Measurements from ENCODE around the gene AP3S2. TPM values are rescaled to one million over a fixed set of nuclear protein-coding genes. Genes with fewer than 3 reads are reported as not detected.

Gene AP3S2
- polyA plus RNA-seq, 1 experiment = 23.5 TPM

DNA sequence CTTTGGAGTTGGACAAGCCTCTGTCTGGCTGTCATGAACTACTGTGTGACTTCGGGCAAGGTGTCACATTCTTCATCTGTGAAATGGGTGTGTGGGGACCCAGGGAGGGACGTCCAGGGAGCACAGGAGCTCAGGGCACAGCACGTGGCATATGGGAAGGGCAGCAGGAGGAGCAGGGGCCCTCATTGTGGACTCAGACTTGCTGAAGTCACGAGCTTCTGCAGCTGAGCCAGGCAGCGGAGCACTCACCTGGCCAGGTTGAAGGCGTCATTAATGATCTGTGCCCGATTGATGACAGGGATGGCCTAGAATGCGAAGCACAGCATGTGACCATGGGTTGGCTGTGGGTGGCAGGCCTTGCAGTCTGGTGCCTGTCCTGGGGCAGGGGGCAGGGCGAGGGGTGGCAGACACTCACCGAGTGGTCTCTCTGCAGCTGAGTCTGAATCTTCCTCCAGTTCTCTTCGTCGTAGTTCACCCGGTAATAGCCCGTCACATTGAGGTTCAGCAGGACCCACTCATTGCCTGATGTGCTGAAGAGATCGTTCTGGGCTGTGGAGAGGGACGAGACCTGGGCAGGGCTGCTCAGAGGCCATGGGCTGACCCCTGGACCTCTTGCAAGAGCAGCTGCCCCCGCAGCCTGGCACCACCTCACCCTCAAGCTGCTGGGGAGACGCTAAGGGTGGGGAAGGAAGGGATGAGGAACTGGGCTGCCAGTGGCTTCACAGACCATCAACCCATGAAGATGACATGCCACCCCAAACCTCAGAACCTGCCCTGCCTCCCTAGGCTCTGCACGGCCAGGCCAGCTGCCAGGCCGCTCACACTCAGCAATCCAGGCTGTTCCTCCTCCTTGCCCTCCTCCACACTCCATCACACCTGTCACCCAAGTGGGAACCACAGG lies 94.5 kb downstream of the AP3S2 start:
- Histone ChIP-seq H3K27me3 (ENCODE audit: control insufficient read depth, insufficient read depth, low read length) (no peaks in the 10 kb centered on the region), H3K4me3 (ENCODE audit: low read depth, low read length) (no peak overlapping the region), H3K36me3 (ENCODE audit: control insufficient read depth, insufficient read depth, low read length) (peaks cover 66% of the 10 kb centered on the region)
- no peak for DNase-seq (ENCODE audit: low read depth)
- CTCF ChIA-PET = interaction anchor here (1.1 to 2.3 kb wide), 3 partner anchors 10 to 75 kb away, joined by 3 to 7 read pairs (median 5); no protein-coding TSS in a partner anchor
- TF ChIP-seq, protein P1, sequence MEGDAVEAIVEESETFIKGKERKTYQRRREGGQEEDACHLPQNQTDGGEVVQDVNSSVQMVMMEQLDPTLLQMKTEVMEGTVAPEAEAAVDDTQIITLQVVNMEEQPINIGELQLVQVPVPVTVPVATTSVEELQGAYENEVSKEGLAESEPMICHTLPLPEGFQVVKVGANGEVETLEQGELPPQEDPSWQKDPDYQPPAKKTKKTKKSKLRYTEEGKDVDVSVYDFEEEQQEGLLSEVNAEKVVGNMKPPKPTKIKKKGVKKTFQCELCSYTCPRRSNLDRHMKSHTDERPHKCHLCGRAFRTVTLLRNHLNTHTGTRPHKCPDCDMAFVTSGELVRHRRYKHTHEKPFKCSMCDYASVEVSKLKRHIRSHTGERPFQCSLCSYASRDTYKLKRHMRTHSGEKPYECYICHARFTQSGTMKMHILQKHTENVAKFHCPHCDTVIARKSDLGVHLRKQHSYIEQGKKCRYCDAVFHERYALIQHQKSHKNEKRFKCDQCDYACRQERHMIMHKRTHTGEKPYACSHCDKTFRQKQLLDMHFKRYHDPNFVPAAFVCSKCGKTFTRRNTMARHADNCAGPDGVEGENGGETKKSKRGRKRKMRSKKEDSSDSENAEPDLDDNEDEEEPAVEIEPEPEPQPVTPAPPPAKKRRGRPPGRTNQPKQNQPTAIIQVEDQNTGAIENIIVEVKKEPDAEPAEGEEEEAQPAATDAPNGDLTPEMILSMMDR (IDR thresholded peaks at IDR 0.05; ENCODE audit: insufficient read depth, low read depth, low read length) = no peak
- POLR2A ChIA-PET = no interaction called here

DNA sequence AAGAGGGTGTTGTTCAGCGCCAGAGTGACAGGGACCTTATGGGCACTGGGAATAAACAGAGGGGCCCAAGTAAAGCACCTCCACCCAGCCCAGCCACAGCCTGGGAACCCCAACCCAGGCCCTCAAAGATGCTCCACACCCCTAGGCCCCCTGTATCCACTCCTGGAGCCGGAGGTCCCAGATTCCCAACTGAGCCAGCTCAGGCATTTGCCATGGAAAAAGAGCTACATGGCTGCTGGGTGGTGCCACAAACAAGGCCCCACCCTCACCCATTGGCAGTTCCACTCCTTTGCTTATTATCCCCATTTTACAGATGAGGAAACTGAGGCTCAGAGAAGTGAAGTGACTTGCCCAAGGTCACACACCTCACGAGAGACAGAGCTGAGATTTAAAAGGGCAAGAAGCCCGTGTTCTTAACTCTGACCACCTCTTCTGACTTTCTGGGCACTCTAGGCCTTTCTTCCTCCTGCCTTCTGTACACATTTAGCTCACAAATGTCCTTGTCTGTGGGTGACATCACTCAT lies 96.1 kb downstream of the AP3S2 start:
- TF ChIP-seq, protein P1 (IDR thresholded peaks at IDR 0.05; ENCODE audit: insufficient read depth, low read depth, low read length) = no peak
- ChIA-PET POLR2A (no interaction called here), CTCF (interaction anchor here (1.0 to 1.8 kb wide), 3 partner anchors 10 to 77 kb away, joined by 5 read pairs; no protein-coding TSS in a partner anchor)
- no peak overlapping the region for H3K4me3 ChIP-seq (ENCODE audit: low read depth, low read length)
- no peaks in the 10 kb centered on the region for H3K27me3 ChIP-seq (ENCODE audit: control insufficient read depth, insufficient read depth, low read length)
- H3K36me3 ChIP-seq (ENCODE audit: control insufficient read depth, insufficient read depth, low read length) = peaks cover 59% of the 10 kb centered on the region
- DNase-seq (ENCODE audit: low read depth) = no peak

DNA sequence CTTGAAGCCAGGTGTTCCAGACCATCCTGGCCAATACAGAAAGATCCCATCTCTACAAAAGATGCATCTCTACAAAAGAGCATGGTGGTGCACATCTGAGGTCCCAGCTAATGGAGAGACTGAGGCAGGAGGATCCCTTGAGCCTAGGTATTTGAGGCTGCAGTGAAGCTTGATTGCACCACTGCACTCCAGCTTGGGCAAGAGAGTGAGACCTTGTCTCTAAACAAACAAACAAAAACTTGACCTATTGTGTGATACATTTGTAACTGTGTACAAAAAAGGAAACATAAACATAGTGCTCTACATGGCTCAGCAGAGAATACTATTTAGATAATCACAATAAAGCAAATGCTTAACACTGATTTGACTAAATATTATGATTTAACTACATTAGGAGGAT lies 97.8 kb downstream of the AP3S2 start:
- DNase-seq (ENCODE audit: low read depth) = no peak
- Histone ChIP-seq H3K27me3 (ENCODE audit: control insufficient read depth, insufficient read depth, low read length) (no peaks in the 10 kb centered on the region), H3K4me3 (ENCODE audit: low read depth, low read length) (no peak overlapping the region), H3K36me3 (ENCODE audit: control insufficient read depth, insufficient read depth, low read length) (peaks cover 56% of the 10 kb centered on the region)
- TF ChIP-seq, protein P1 (IDR thresholded peaks at IDR 0.05; ENCODE audit: insufficient read depth, low read depth, low read length) = no peak
- ChIA-PET CTCF (interaction anchor here (0.8 to 1.8 kb wide), 4 partner anchors 15 to 79 kb away, joined by 3 to 6 read pairs (median 5); no protein-coding TSS in a partner anchor), POLR2A (no interaction called here)

DNA sequence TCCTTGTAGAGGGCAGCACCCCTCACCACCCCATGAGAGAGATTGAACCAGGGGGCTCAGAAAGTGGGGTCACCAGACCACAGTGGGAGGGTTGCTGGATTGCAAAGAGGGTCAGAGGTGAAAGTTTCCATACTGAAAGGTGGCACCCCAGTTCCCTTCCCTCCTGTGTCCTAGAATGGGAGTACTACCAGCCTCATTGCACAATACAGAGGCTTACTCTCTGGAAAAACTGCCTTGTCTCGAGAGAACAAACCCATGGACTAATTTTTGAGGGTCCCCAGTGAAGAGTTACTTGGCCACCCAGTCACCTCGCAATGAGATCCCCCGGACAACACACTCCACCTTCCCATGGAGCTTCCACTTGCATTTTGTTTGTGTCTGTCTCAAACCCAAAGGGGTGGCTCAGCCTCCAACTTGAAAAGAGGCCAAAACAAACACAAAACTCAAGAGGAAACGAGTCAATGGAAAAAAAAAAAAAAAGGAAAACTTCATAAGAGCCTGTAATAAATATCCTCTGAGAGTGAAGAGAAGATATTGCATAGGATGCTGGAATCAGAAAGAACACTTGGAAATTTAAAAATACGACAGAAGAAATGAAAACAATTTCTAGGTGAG lies 99.1 kb downstream of the AP3S2 start:
- no peak for DNase-seq (ENCODE audit: low read depth)
- CTCF ChIA-PET = interaction anchor here (1.0 to 1.8 kb wide), 3 partner anchors 14 to 80 kb away, joined by 4 to 6 read pairs (median 6); no protein-coding TSS in a partner anchor
- Histone ChIP-seq H3K4me3 (ENCODE audit: low read depth, low read length) (no peak overlapping the region), H3K36me3 (ENCODE audit: control insufficient read depth, insufficient read depth, low read length) (peaks cover 54% of the 10 kb centered on the region), H3K27me3 (ENCODE audit: control insufficient read depth, insufficient read depth, low read length) (no peaks in the 10 kb centered on the region)
- POLR2A ChIA-PET = interaction anchor here (0.6 kb wide), 1 partner anchor 14 kb away, joined by 5 read pairs; no protein-coding TSS in a partner anchor
- TF ChIP-seq, protein P1 (IDR thresholded peaks at IDR 0.05; ENCODE audit: insufficient read depth, low read depth, low read length) = no peak

All from BJ (cell line).